Peyer's patch (tissue), 4 donors: ENCODE data around the gene ABCA12.

ENCODE experiments used
- CTCF ChIP-seq, 6 experiments: fragments of 450-650 bp in 4 of 6; fragments of 200-600 bp in 2 of 6; sonication (generic) in 1 of 6; IDR thresholded peaks; one replicate each; pipeline ENCODE4 v1.5.1; 2017 to 2019; ENCODE audit warnings: antibody characterized with exemption in 6 of 6, mild to moderate bottlenecking in 3 of 6, moderate library complexity in 1 of 6
- POLR2A ChIP-seq, 2 donors: fragments of 450-650 bp; IDR thresholded peaks; one replicate each; pipeline ENCODE4 v1.5.1; 2017; ENCODE audit warnings: antibody characterized with exemption in 2 of 2, mild to moderate bottlenecking in 2 of 2, moderate library complexity in 2 of 2

- no peak for TF ChIP-seq CTCF (IDR thresholded peaks at IDR 0.05)
- no peak for TF ChIP-seq POLR2A (IDR thresholded peaks at IDR 0.05)
These were observed 39.7 kb upstream of the ABCA12 start for GRCh38 chr2:215178121-215178520.
